Globus pallidus (tissue), 1 donor: Measurements from ENCODE around the gene MAPK7.

Source experiments
- DNase-seq: peaks from one replicate; pipeline ENCODE4 v3.0.0-alpha.2; 2015; ENCODE audit warnings: low spot score

Gene MAPK7

DNA sequence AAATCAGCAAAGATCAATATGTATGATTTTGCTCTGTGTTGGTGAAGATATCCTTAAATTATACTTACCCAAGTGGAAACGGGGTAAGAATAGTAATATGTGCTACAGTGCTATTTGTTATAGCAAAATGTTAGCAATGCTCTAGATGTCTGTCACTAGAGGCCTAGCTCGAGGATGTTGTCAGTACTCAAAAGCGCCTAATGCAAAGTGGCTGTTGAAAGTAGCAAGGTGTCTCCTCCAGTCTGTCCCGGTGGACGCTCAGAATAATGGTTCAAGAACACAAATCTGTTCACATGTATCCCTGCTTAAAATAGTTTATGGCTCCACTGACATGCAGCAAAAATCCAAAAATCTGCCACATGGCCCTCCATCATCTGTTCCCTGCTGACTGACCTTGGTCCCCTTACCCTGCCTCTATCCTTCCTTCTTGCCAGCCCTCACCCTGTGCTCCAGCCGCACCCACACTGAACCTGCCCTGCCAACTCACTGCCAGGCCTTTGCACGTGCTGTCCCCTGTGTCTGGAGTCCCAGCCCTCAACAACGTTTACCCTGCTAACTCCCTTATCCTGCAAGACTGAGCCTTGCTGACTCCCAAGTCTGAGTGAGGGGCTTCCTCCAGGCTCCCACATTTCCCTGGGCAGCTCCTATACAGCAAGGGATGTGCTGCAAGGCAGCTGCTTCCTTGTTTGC, 23.2 kb downstream of the MAPK7 start:
- no peak for DNase-seq

DNA sequence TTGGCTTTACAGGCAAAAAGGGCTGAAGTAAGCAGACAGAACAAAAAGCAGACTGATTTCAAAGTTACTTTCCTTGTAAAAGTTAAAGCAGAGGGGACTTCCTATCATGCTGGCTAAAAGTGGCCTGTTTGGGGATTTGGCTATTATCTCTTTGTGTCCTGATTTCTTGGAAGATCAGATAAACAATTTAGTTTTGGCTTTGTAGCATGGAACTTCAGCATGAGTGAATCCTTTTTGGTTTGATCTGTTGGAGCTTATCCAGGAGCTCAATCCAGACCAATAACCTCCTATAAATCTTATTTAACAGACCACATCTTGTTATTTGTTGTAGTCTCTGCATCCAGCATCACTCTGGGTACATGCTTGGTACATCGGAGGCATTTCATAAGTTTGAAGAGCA, 23.9 kb downstream of the MAPK7 start:
- DNase-seq, result no peak

GRCh38 chr17:19403021-19403420, 24.7 kb downstream of the MAPK7 start:
- DNase-seq, result no peak

DNA sequence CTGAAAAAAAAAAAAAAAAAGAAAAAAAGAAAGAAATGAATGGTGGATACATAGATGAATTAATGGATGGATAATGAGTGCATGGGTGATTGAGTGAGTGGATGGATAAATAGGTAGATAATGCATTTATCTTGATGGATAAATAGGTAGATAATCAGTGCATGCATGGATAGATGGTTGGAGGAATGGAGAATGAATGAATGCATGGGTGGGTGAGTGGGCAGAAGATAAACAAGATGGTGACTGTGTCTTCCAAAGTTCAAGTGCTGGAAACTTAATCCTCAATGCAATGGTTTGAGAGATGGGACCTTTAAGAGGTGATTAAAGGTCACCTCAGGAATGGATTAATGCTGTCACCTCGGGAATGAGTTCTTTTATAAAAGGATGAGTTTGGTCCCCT, 26.0 kb downstream of the MAPK7 start:
- DNase-seq, result no peak

GRCh38 chr17:19405114-19405513, 26.8 kb downstream of the MAPK7 start:
- no peak for DNase-seq

DNA sequence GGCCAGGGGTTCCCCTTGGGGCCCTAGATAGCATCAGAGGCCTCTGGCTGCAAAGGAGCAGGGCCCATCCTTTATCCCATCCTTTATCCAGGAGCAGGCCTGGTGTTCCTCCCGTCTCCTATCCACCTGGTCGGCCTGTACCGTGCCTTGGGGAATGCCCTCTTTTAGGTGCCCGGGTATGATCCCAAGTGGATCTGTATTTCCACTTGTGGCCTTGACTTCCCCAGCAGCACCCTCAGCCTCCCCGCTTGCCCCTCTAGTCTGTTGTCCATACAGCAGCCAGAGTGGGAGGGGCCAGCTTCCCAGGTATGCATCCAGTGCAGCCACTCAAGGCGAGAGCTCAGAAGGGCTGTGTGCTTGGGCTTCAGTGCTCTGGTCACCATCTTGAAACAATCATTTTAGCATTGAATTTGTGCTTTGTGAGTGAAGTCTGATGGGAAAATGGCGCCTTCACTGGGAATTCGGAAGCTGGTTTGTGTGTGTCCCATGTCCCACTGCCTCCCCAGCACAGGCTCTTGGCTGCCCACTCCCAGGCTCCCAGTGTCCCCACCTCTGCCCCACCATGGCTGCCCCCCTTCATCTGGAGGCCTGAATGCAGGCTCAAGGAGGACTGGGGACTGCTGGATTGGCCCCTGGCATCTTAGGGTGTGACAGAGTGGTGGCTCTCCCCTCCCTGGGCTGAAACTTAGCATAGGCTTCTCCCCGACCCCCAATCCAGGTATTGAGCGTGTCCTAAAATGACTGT, 29.5 kb downstream of the MAPK7 start:
- DNase-seq, result no peak

DNA sequence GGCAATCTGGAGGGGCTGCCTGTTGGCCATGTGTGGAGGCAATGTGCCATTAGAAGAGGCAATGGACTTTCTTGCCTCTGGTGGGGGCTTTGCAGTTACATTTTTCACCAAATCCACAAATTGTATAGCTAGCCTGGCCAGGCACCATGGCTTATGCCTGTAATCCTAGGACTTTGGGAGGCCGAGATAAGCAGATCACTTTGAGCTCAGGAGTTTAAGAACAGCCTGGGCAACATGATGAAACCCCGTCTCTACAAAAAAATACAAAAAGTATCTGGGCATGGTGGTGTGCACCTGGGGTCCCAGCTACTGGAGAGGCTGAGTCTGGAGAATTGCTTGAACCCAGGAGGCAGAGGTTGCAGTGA, 30.0 kb downstream of the MAPK7 start:
- DNase-seq, result no peak

GRCh38 chr17:19409066-19409465, 30.8 kb downstream of the MAPK7 start:
- DNase-seq, result no peak

DNA sequence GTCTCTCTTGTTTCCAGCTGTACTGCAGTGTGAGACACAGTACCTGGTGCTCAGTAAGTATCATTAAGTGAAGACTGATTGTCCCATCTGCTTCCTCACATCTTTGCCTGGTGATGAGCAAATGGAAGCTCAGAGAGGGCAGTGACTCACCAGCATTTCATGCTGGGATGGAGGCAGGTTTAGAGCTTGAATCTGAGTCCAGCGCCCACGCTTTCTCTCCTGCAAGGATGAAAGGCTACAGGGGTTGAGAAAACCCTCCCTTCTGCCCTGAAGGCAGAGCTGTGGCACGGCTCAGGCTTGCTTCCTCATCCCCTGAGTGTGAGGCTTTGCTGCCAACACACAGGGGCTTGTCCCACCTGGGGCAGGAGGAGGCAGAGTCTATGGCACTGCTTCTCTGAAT, 31.2 kb downstream of the MAPK7 start:
- no peak for DNase-seq

DNA sequence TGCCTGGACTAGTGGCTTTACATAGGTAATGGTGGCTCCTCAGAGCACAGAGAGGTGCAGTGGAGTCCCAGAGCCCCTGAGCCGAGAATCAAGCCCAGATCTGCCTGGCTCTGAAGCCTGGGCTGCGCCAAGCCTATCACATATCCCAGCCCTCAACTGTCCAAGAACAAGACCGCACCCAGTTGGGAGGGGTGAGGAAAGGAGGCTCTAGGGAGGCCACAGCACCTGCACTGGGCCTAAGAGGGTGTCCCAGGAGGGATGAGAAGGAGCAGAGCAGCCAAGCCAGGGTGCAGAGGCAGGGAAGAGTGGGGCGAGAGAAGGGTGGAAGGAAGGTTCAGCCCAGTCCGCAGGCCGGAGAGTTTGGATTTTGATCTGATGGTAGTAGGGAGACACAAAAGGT, 31.8 kb downstream of the MAPK7 start:
- no peak for DNase-seq

- peak; percentile 49 for DNase-seq
Observed at GRCh38 chr17:19410875-19411620, 32.8 kb downstream of the MAPK7 start, which contains the start of gene RNF112. RNF112 (plus strand) TSS chr17:19411232; CDS start chr17:19411409, 177 bp downstream.

DNA sequence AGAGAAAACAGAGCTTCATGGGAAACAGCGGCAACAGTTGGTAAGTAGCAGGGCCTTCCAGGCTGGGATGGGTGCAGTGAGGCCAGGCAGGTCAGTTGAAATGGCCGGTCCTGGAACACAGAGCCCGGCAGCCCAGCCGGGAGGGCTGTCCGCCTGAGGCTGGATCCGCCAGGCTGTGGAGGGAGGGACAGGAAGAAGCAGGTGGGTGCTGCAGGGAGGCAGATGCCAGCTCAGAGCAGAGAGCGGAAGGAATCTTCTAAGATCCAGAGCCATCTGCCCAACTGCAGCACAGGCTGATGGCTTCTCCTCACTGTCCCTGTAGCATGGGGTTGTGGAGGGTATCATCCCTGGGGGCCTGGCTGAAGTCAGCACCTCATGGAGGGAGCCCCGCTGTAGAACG, 33.3 kb downstream of the MAPK7 start:
- DNase-seq, result no peak

DNA sequence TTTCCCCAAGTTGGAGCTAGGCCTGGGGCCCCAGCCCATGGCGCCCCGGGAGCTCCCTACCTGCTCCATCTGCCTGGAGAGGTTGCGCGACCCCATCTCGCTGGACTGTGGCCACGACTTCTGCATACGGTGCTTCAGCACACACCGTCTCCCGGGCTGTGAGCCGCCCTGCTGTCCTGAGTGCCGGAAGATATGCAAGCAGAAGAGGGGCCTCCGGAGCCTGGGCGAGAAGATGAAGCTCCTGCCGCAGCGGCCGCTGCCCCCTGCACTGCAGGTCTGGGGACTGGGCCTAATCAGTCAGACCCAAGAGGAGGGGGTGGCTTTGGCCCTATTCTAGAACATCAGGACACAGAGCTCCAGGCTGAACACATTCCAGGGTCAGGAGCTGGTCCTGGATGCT, 34.2 kb downstream of the MAPK7 start:
- DNase-seq, result no peak

DNA sequence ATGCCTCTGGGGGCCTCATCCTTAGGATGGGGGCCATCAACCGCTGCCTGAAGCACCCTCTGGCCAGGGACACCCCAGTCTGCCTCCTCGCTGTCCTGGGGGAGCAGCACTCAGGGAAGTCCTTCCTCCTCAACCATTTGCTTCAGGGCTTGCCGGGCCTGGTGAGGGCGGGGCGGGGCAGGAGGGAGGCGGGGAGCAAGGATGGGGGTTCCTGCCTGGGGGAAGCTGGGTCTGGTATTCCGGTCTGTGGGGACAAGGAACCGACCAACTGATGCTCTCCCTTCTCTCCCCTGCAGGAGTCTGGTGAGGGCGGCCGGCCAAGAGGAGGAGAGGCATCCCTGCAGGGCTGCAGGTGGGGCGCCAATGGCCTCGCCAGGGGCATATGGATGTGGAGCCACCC, 34.7 kb downstream of the MAPK7 start:
- DNase-seq, result no peak

GRCh38 chr17:19413761-19414160, 35.5 kb downstream of the MAPK7 start:
- DNase-seq, result no peak

GRCh38 chr17:19414396-19415280, 36.3 kb downstream of the MAPK7 start:
- DNase-seq, result no peak

- no peak for DNase-seq
Observed at GRCh38 chr17:19415311-19415710, 37.0 kb downstream of the MAPK7 start.

- DNase-seq, result no peak
Observed at GRCh38 chr17:19415806-19416775, 37.8 kb downstream of the MAPK7 start.

DNA sequence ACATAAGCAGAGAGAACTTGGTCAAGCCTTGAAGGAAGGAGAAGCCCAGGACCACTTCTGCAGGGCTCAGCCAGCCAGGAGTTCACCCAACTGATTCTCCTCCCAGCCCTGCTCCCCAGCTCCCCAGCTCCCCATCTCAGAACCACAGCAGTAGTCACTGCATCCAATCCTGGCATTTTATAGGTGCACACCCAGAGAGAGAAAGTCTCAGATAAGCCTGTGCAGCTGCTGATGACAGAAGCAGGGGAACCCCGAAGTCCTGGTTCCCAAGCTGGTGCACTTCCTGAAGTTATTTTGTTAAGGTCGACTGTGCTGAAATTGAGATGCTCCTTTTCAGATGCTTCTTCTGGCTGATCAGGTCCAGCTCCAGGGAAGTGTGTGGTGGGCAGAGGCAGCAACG, 39.3 kb downstream of the MAPK7 start:
- DNase-seq, result no peak

DNA sequence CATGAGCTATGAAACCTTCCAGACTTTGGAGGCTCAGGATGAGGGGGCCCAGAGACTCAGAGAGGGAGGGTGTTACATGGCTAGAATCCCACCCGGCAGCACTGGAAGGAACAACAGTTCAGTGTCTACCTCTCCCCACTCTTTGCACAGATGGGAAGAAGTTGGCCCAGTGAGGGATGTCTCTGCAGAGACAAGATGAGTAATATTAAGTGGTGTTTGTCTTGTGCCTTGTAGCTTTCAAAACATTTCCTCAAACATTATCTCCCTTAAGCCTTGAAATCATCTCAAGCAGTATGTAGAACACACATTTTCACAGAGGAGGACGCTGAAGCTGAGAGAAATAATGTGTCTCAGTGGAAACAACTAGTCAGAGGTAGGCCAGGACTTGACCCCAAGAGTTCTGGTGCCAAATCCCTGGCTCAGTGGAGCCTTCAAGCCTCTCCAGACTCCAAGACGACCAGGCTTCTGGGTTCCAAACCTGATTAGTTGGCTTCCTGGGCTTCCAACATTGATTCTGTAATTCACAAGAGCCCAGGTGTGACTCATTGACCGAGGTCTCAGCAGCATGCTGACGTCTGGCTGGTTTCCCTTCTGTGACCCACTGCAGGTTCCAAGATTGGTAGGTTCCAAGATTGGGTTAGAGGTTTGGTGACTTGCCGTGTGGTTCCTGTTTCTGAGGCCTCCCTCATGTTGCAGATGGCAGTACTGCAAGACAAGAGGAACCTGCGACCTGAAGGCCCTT, 40.1 kb downstream of the MAPK7 start:
- no peak for DNase-seq
